ENCODE results near the gene PPP2R2D.
A peak's percentile ranks its signal among the peaks of the same experiment; 100 is the strongest.

PPP2R2D gene

GRCh38 chr10:131902211-131902610 is 1.4 kb downstream of the PPP2R2D start:
- Mint-ChIP-seq H3K9me3 (no peaks in the 10 kb centered on the region), H3K27me3 (ENCODE audit: low read depth) (peaks cover 13% of the 10 kb centered on the region), H3K4me1 (ENCODE audit: low read depth) (peaks cover 46% of the 10 kb centered on the region)

GRCh38 chr10:131902691-131903090 is 1.9 kb downstream of the PPP2R2D start:
- H3K27me3 Mint-ChIP-seq (ENCODE audit: low read depth): peaks cover 13% of the 10 kb centered on the region
- peaks cover 50% of the 10 kb centered on the region for H3K4me1 Mint-ChIP-seq (ENCODE audit: low read depth)
- no peaks in the 10 kb centered on the region for H3K9me3 Mint-ChIP-seq
- peaks cover 15% of the 10 kb centered on the region for H3K36me3 Mint-ChIP-seq (ENCODE audit: low read depth)
- peak overlapping the region; percentile 79 for H3K27ac Mint-ChIP-seq
- H3K4me3 Mint-ChIP-seq: no peak overlapping the region

More at GRCh38 chr10:131902211-131902610, 1.4 kb downstream of the PPP2R2D start:
- Mint-ChIP-seq H3K36me3 (ENCODE audit: low read depth) (peaks cover 15% of the 10 kb centered on the region), H3K4me3 (peak overlapping the region; percentile 89), H3K27ac (peak overlapping the region; percentile 79)

- no peak overlapping the region for H3K4me3 Mint-ChIP-seq
These were observed 4.4 kb downstream of the PPP2R2D start for GRCh38 chr10:131905267-131905571.

GRCh38 chr10:131905603-131906268 is 4.9 kb downstream of the PPP2R2D start:
- peaks cover 20% of the 10 kb centered on the region for H3K36me3 Mint-ChIP-seq (ENCODE audit: low read depth)
- no peaks in the 10 kb centered on the region for H3K27me3 Mint-ChIP-seq (ENCODE audit: low read depth)
- no peak overlapping the region for H3K4me3 Mint-ChIP-seq
- H3K4me1 Mint-ChIP-seq (ENCODE audit: low read depth): peaks cover 61% of the 10 kb centered on the region
- H3K9me3 Mint-ChIP-seq: no peaks in the 10 kb centered on the region
- H3K27ac Mint-ChIP-seq: peak overlapping the region; percentile 31

More at GRCh38 chr10:131905267-131905571, 4.4 kb downstream of the PPP2R2D start:
- Mint-ChIP-seq H3K4me1 (ENCODE audit: low read depth) (peaks cover 61% of the 10 kb centered on the region), H3K36me3 (ENCODE audit: low read depth) (peaks cover 20% of the 10 kb centered on the region), H3K27me3 (ENCODE audit: low read depth) (no peaks in the 10 kb centered on the region), H3K9me3 (no peaks in the 10 kb centered on the region), H3K27ac (peak overlapping the region; percentile 31)

- no peaks in the 10 kb centered on the region for H3K27me3 Mint-ChIP-seq (ENCODE audit: low read depth)
- H3K9me3 Mint-ChIP-seq: no peaks in the 10 kb centered on the region
- H3K27ac Mint-ChIP-seq: no peak overlapping the region
- peaks cover 22% of the 10 kb centered on the region for H3K36me3 Mint-ChIP-seq (ENCODE audit: low read depth)
- peaks cover 61% of the 10 kb centered on the region for H3K4me1 Mint-ChIP-seq (ENCODE audit: low read depth)
- H3K4me3 Mint-ChIP-seq: no peak overlapping the region
These were observed 5.4 kb downstream of the PPP2R2D start for GRCh38 chr10:131906269-131906639.

GRCh38 chr10:131907679-131908078 is 6.9 kb downstream of the PPP2R2D start:
- Mint-ChIP-seq H3K36me3 (ENCODE audit: low read depth) (peaks cover 30% of the 10 kb centered on the region), H3K4me1 (ENCODE audit: low read depth) (peaks cover 52% of the 10 kb centered on the region), H3K4me3 (no peak overlapping the region), H3K27me3 (ENCODE audit: low read depth) (no peaks in the 10 kb centered on the region), H3K27ac (no peak overlapping the region), H3K9me3 (peaks cover 6% of the 10 kb centered on the region)

GRCh38 chr10:131908151-131908550 is 7.3 kb downstream of the PPP2R2D start:
- Mint-ChIP-seq H3K27ac (peak overlapping the region; percentile 15), H3K27me3 (ENCODE audit: low read depth) (no peaks in the 10 kb centered on the region), H3K36me3 (ENCODE audit: low read depth) (peaks cover 32% of the 10 kb centered on the region), H3K4me1 (ENCODE audit: low read depth) (peaks cover 51% of the 10 kb centered on the region), H3K9me3 (peaks cover 6% of the 10 kb centered on the region), H3K4me3 (no peak overlapping the region)

GRCh38 chr10:131909014-131909808 is 8.4 kb downstream of the PPP2R2D start:
- Mint-ChIP-seq H3K9me3 (peaks cover 6% of the 10 kb centered on the region), H3K27me3 (ENCODE audit: low read depth) (no peaks in the 10 kb centered on the region), H3K27ac (no peak overlapping the region), H3K4me1 (ENCODE audit: low read depth) (peaks cover 55% of the 10 kb centered on the region), H3K4me3 (no peak overlapping the region), H3K36me3 (ENCODE audit: low read depth) (peaks cover 32% of the 10 kb centered on the region)

- peaks cover 29% of the 10 kb centered on the region for H3K36me3 Mint-ChIP-seq (ENCODE audit: low read depth)
- no peaks in the 10 kb centered on the region for H3K27me3 Mint-ChIP-seq (ENCODE audit: low read depth)
- no peak overlapping the region for H3K27ac Mint-ChIP-seq
- H3K9me3 Mint-ChIP-seq: peaks cover 6% of the 10 kb centered on the region
- H3K4me3 Mint-ChIP-seq: no peak overlapping the region
- H3K4me1 Mint-ChIP-seq (ENCODE audit: low read depth): peaks cover 47% of the 10 kb centered on the region
These were observed 9.1 kb downstream of the PPP2R2D start for GRCh38 chr10:131909929-131910328.

GRCh38 chr10:131910663-131911314 is 10.0 kb downstream of the PPP2R2D start:
- Mint-ChIP-seq H3K27me3 (ENCODE audit: low read depth) (no peaks in the 10 kb centered on the region), H3K27ac (no peak overlapping the region), H3K9me3 (peaks cover 6% of the 10 kb centered on the region), H3K4me1 (ENCODE audit: low read depth) (peaks cover 40% of the 10 kb centered on the region), H3K4me3 (no peak overlapping the region), H3K36me3 (ENCODE audit: low read depth) (peaks cover 34% of the 10 kb centered on the region)

- H3K27ac Mint-ChIP-seq: no peak overlapping the region
These were observed 10.6 kb downstream of the PPP2R2D start for GRCh38 chr10:131911451-131911850.

GRCh38 chr10:131912620-131913019 is 11.8 kb downstream of the PPP2R2D start:
- H3K4me1 Mint-ChIP-seq (ENCODE audit: low read depth): peaks cover 31% of the 10 kb centered on the region
- H3K9me3 Mint-ChIP-seq: peaks cover 6% of the 10 kb centered on the region
- no peak overlapping the region for H3K27ac Mint-ChIP-seq
- H3K27me3 Mint-ChIP-seq (ENCODE audit: low read depth): no peaks in the 10 kb centered on the region
- peaks cover 32% of the 10 kb centered on the region for H3K36me3 Mint-ChIP-seq (ENCODE audit: low read depth)
- H3K4me3 Mint-ChIP-seq: no peak overlapping the region

More at GRCh38 chr10:131911451-131911850, 10.6 kb downstream of the PPP2R2D start:
- Mint-ChIP-seq H3K36me3 (ENCODE audit: low read depth) (peaks cover 29% of the 10 kb centered on the region), H3K4me1 (ENCODE audit: low read depth) (peaks cover 33% of the 10 kb centered on the region), H3K27me3 (ENCODE audit: low read depth) (no peaks in the 10 kb centered on the region), H3K4me3 (no peak overlapping the region), H3K9me3 (peaks cover 6% of the 10 kb centered on the region)

GRCh38 chr10:131915484-131915883 is 14.7 kb downstream of the PPP2R2D start:
- Mint-ChIP-seq H3K4me3 (no peak overlapping the region), H3K36me3 (ENCODE audit: low read depth) (peaks cover 45% of the 10 kb centered on the region)

GRCh38 chr10:131915990-131916766 is 15.4 kb downstream of the PPP2R2D start:
- H3K27ac Mint-ChIP-seq: no peak overlapping the region
- H3K36me3 Mint-ChIP-seq (ENCODE audit: low read depth): peaks cover 48% of the 10 kb centered on the region
- peaks cover 38% of the 10 kb centered on the region for H3K4me1 Mint-ChIP-seq (ENCODE audit: low read depth)
- no peak overlapping the region for H3K4me3 Mint-ChIP-seq
- peaks cover 12% of the 10 kb centered on the region for H3K9me3 Mint-ChIP-seq
- H3K27me3 Mint-ChIP-seq (ENCODE audit: low read depth): no peaks in the 10 kb centered on the region

More at GRCh38 chr10:131915484-131915883, 14.7 kb downstream of the PPP2R2D start:
- Mint-ChIP-seq H3K27ac (no peak overlapping the region), H3K9me3 (peaks cover 12% of the 10 kb centered on the region), H3K4me1 (ENCODE audit: low read depth) (peaks cover 34% of the 10 kb centered on the region), H3K27me3 (ENCODE audit: low read depth) (no peaks in the 10 kb centered on the region)

All from T-helper 1 cell treated with Interleukin-12 subunit alpha and Interleukin-12 subunit beta and Interleukin-4 antibody, amounts not matched to agents 30 μg/mL and 1 μg/mL, for 36 hours (primary cell).